Mesodermal cell (in vitro differentiated cells): ENCODE results near the gene OR1E2.
"Not testable (repeated sequence)": the region's sequence is repeated elsewhere in the genome, so short reads cannot be mapped to it uniquely, and the experiment has no call there.

Experiments used
- H3K27ac ChIP-seq: 2 replicates; pipeline ENCODE4 v1.7.0; 2013; ENCODE audit warnings: mild to moderate bottlenecking, low read depth, low read length, moderate library complexity; ENCODE audit not compliant: severe bottlenecking
- H3K36me3 ChIP-seq: 2 replicates; pipeline ENCODE4 v1.7.1; 2013; ENCODE audit warnings: mild to moderate bottlenecking, low read length, moderate library complexity; ENCODE audit not compliant: control insufficient read depth, insufficient read depth
- H3K4me1 ChIP-seq: one replicate; pipeline ENCODE4 v1.7.1; 2013; ENCODE audit warnings: mild to moderate bottlenecking, low read length; ENCODE audit not compliant: insufficient read depth, control insufficient read depth, poor library complexity, severe bottlenecking
- H3K4me3 ChIP-seq: 2 replicates; pipeline ENCODE4 v1.7.0; 2013; ENCODE audit warnings: low read length, control low read depth, mild to moderate bottlenecking; ENCODE audit not compliant: insufficient read depth, poor library complexity, severe bottlenecking; ENCODE audit errors: extremely low read depth
- H3K9me3 ChIP-seq: 2 replicates; pipeline ENCODE4 v1.7.1; 2013; ENCODE audit warnings: mild to moderate bottlenecking, low read length, moderate library complexity; ENCODE audit not compliant: control insufficient read depth
- whole genome bisulfite sequencing, 2 experiments: methylation state at CpG; one replicate each; pipeline ENCODE4 v1.1.5; 2013; ENCODE audit warnings: missing lambda C conversion rate in 2 of 2; ENCODE audit not compliant: insufficient coverage in 2 of 2; 5-methylcytosine and 5-hydroxymethylcytosine counted together

Gene OR1E2

DNA sequence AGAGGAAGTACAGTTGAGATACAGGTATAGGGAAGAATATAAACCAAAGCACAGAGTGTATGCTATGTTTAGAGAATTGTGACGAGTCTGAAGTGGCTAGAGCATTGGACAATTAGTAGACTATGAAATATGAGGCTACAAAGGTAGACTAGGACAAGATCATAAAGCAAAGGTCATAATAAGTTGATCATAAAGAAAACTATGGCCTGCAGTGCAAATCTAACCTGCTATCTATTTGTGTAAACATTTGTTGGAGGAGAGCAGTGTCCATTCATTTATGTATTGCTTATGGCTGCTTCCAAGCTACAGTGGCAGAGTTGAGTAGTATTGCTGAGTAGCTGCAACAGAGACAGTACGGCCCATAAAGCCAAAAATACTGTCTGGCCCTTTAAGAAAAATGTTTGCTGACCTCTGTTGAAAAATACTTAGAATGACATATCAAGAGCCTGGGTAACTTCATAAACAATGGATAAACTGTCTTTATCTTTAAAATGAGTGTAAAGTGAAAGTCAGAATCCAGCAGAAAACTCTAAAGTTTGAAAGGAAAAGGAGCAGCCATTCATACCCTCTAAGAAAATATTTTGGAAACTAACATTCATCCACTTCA, 14.5 kb upstream of the OR1E2 start:
- 66 to 85% methylated on average over 2 of the region's 2 CpGs for WGBS, 2 experiments
- Histone ChIP-seq H3K4me1 (no peaks in the 10 kb centered on the region), H3K4me3 (no peak overlapping the region), H3K9me3 (no peaks in the 10 kb centered on the region), H3K27ac (no peak overlapping the region), H3K36me3 (no peaks in the 10 kb centered on the region)

GRCh38 chr17:3447625-3448024, 14.0 kb upstream of the OR1E2 start:
- 17 to 71% methylated on average over 1 of the region's 2 CpGs for WGBS, 2 experiments
- Histone ChIP-seq H3K36me3 (no peaks in the 10 kb centered on the region), H3K4me1 (no peaks in the 10 kb centered on the region), H3K27ac (no peak overlapping the region), H3K9me3 (no peaks in the 10 kb centered on the region), H3K4me3 (no peak overlapping the region)

- Histone ChIP-seq H3K9me3 (no peaks in the 10 kb centered on the region), H3K36me3 (no peaks in the 10 kb centered on the region), H3K4me1 (no peaks in the 10 kb centered on the region), H3K27ac (no peak overlapping the region), H3K4me3 (no peak overlapping the region)
- whole genome bisulfite sequencing, 2 experiments: 100% methylated on average over 1 of the region's 2 CpGs; no CpG with 5 or more reads in 1 of the 2 experiments
These were observed 6.8 kb upstream of the OR1E2 start for GRCh38 chr17:3440451-3440850.

DNA sequence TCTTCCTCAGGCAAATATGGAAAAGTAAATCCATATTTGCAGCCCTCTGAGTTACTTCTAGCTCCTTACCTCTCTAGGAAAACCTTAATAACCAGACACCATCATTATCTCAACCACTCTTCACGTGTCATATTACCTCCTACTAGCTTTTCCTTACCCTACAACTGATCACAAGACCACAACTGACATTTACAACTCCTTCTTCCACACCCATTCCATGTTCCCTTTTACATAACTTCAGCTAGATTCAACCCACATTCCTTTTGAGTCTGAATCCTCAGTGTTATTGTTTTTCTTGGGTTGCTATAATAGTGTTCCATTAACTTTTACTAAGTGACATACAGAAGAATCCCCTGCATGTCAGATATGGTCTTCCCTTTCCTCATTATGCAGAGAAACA, 4.7 kb upstream of the OR1E2 start:
- WGBS, 2 experiments: 68 to 75% methylated on average over 1 of the region's 1 CpG
- Histone ChIP-seq H3K27ac (no peak overlapping the region), H3K4me3 (no peak overlapping the region), H3K9me3 (no peaks in the 10 kb centered on the region), H3K36me3 (no peaks in the 10 kb centered on the region), H3K4me1 (no peaks in the 10 kb centered on the region)

- H3K4me3 ChIP-seq, H3K9me3 ChIP-seq, H3K4me1 ChIP-seq, H3K27ac ChIP-seq, H3K36me3 ChIP-seq: not testable (repeated sequence)
- 25 to 29% methylated on average over 5 to 6 of the region's 7 CpGs for WGBS, 2 experiments
These were observed 426 bp downstream of the OR1E2 start for GRCh38 chr17:3433215-3433614.

- H3K4me3 ChIP-seq: no peak overlapping the region
- H3K27ac ChIP-seq: no peak overlapping the region
- H3K9me3 ChIP-seq: no peaks in the 10 kb centered on the region
- 28 to 50% methylated on average over 1 to 2 of the region's 2 CpGs for WGBS, 2 experiments
- no peaks in the 10 kb centered on the region for H3K4me1 ChIP-seq
- no peaks in the 10 kb centered on the region for H3K36me3 ChIP-seq
These were observed 15.4 kb downstream of the OR1E2 start for GRCh38 chr17:3418222-3418621.

- no peaks in the 10 kb centered on the region for H3K4me1 ChIP-seq
- H3K27ac ChIP-seq: no peak overlapping the region
- no peaks in the 10 kb centered on the region for H3K9me3 ChIP-seq
- H3K4me3 ChIP-seq: no peak overlapping the region
- H3K36me3 ChIP-seq: no peaks in the 10 kb centered on the region
- WGBS, 2 experiments: 100% methylated on average over 1 to 3 of the region's 5 CpGs
These were observed 18.0 kb downstream of the OR1E2 start for GRCh38 chr17:3415610-3416009.

GRCh38 chr17:3412216-3412615, 21.4 kb downstream of the OR1E2 start:
- not testable (repeated sequence) for H3K4me3 ChIP-seq, H3K4me1 ChIP-seq, H3K27ac ChIP-seq, H3K9me3 ChIP-seq, H3K36me3 ChIP-seq
- WGBS, 2 experiments: 100% methylated on average over 2 of the region's 16 CpGs; no CpG with 5 or more reads in 1 of the 2 experiments

GRCh38 chr17:3411070-3411469, 22.6 kb downstream of the OR1E2 start, which contains the start of gene OR3A3:
TSS of gene OR3A3 (plus strand) at chr17:3411370.
- H3K36me3 ChIP-seq: no peaks in the 10 kb centered on the region
- no peaks in the 10 kb centered on the region for H3K4me1 ChIP-seq
- WGBS, 2 experiments: 80% methylated on average over 2 of the region's 3 CpGs; no CpG with 5 or more reads in 1 of the 2 experiments
- no peak within 1 kb of the TSS for H3K27ac ChIP-seq
- no peak within 1 kb of the TSS for H3K4me3 ChIP-seq
- H3K9me3 ChIP-seq: peaks cover 13% of the 10 kb centered on the region

GRCh38 chr17:3403856-3404255, 29.8 kb downstream of the OR1E2 start:
- WGBS, 2 experiments: 57 to 80% methylated on average over 1 of the region's 1 CpG
- not testable (repeated sequence) for H3K36me3 ChIP-seq, H3K4me3 ChIP-seq, H3K4me1 ChIP-seq, H3K27ac ChIP-seq
- H3K9me3 ChIP-seq: peaks cover 16% of the 10 kb centered on the region

DNA sequence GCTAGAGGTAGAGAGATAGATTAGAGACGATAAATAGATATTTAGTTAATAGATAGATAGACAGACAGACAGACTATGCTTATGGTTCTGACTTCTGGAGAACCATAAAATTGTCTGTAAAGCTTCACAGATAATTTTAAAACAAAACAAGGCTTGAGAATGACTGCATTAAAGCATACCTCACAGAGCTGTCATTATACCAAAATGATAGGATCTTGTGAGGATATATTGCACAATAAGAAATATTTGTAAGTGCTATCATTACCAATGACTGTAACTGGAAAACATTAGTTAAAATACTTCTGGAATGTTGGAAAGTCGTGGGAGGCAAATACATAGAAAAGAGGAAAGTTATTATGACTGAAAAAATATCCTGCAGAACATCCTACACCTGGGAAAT, 31.9 kb downstream of the OR1E2 start:
- H3K27ac ChIP-seq: no peak overlapping the region
- H3K4me3 ChIP-seq: no peak overlapping the region
- H3K4me1 ChIP-seq: no peaks in the 10 kb centered on the region
- H3K9me3 ChIP-seq: peaks cover 12% of the 10 kb centered on the region
- 45% methylated on average over 1 of the region's 2 CpGs; no CpG with 5 or more reads in 1 of the 2 experiments for WGBS, 2 experiments
- no peaks in the 10 kb centered on the region for H3K36me3 ChIP-seq
